22Rv1 (cell line): ENCODE data around the gene SMPDL3A.

Experiments used
- ZFX ChIP-seq: fragments of 450-650 bp; IDR thresholded peaks from 2 replicates; pipeline ENCODE4 v1.6.1; 2017; ENCODE audit warnings: antibody characterized with exemption, borderline replicate concordance
- TF ChIP-seq, protein P1 (sequence below): fragments of 450-650 bp; IDR thresholded peaks from 2 replicates; pipeline ENCODE4 v1.5.1; 2017; ENCODE audit warnings: mild to moderate bottlenecking

DNA sequence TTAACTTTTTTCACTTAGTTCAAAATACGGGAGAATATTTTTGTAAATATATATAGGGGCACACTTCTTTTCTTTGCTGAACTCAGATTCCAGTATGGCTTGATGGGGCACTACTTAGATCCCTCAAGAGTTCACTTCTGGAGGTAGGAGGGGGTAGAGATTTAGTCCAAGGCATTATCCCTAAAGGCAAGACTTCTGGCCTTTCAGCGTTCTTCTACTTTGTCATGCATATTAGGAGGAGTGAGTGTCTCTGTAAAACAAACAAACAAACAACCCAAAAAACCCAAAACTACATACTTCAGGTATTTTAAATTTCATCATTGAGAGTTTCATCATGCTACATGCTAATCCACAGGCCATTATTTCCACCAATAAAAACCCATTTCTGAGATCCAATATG is 32.0 kb downstream of the SMPDL3A start:
- TF ChIP-seq ZFX: no peak
- TF ChIP-seq, protein P1, sequence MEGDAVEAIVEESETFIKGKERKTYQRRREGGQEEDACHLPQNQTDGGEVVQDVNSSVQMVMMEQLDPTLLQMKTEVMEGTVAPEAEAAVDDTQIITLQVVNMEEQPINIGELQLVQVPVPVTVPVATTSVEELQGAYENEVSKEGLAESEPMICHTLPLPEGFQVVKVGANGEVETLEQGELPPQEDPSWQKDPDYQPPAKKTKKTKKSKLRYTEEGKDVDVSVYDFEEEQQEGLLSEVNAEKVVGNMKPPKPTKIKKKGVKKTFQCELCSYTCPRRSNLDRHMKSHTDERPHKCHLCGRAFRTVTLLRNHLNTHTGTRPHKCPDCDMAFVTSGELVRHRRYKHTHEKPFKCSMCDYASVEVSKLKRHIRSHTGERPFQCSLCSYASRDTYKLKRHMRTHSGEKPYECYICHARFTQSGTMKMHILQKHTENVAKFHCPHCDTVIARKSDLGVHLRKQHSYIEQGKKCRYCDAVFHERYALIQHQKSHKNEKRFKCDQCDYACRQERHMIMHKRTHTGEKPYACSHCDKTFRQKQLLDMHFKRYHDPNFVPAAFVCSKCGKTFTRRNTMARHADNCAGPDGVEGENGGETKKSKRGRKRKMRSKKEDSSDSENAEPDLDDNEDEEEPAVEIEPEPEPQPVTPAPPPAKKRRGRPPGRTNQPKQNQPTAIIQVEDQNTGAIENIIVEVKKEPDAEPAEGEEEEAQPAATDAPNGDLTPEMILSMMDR: no peak
